HEK293T (cell line): ENCODE results near the gene SCRN1.

Experiments
- CTBP1 ChIP-seq: fragments of 450-650 bp; IDR thresholded peaks from 2 replicates; pipeline ENCODE4 v1.6.1; 2016; ENCODE audit warnings: borderline replicate concordance
- FOXA1 ChIP-seq: fragments of 450-650 bp; IDR thresholded peaks from 2 replicates; pipeline ENCODE4 v1.6.1; 2016; ENCODE audit warnings: mild to moderate bottlenecking
- FOXK2 ChIP-seq: fragments of 450-650 bp; IDR thresholded peaks from 2 replicates; pipeline ENCODE4 v1.6.1; 2016; ENCODE audit warnings: mild to moderate bottlenecking
- HDGF ChIP-seq: fragments of 450-650 bp; IDR thresholded peaks from 2 replicates; pipeline ENCODE4 v1.6.1; 2017; ENCODE audit warnings: antibody characterized with exemption, borderline replicate concordance
- L3MBTL2 ChIP-seq: fragments of 450-650 bp; conservative IDR thresholded peaks from 2 replicates; pipeline ENCODE4 v1.6.1; 2016; ENCODE audit warnings: mild to moderate bottlenecking
- SP1 ChIP-seq: fragments of 450-650 bp; IDR thresholded peaks from 2 replicates; pipeline ENCODE4 v1.6.1; 2017
- SUZ12 ChIP-seq: fragments of 450-650 bp; IDR thresholded peaks from 2 replicates; pipeline ENCODE4 v1.6.1; 2016; ENCODE audit warnings: mild to moderate bottlenecking
- TARDBP ChIP-seq: fragments of 450-650 bp; IDR thresholded peaks from 2 replicates; pipeline ENCODE4 v1.6.1; 2016
- ZNF384 ChIP-seq: fragments of 450-650 bp; IDR thresholded peaks from 2 replicates; pipeline ENCODE4 v1.6.1; 2016

GRCh38 chr7:29919790-29920189 lies 69.8 kb downstream of the SCRN1 start:
- TF ChIP-seq L3MBTL2: no peak
- no peak for TF ChIP-seq TARDBP
- TF ChIP-seq SUZ12: no peak
- TF ChIP-seq FOXK2: no peak
- no peak for TF ChIP-seq HDGF
- no peak for TF ChIP-seq CTBP1
- TF ChIP-seq FOXA1: no peak
- TF ChIP-seq ZNF384: no peak
- TF ChIP-seq SP1: no peak
